GM19240 (cell line): Measurements from ENCODE around the gene PPP1R3G.

Source experiments
- DNase-seq: peaks from one replicate; pipeline ENCODE4 v3.0.0; 2011; ENCODE audit warnings: low spot score; ENCODE audit not compliant: insufficient read length

Gene PPP1R3G

DNA sequence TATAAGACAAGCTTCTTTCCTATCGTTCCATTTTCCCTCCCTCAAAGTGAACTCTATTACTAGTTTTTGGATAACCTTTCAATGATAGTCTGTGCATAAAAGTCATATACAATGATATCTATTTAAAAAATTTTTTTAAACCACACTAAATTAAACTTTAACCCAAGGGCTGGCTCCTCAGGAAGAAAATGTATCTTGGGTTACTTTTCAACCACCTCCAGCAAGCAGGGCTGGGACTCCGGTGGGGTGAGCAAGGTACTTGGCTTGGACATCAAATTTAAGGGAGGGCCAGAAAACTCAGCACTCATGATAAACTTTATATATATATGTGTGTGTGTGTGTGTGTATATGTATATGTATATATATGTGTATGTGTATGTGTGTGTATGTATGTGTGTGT lies 13.9 kb upstream of the PPP1R3G start:
- DNase-seq: no peak

DNA sequence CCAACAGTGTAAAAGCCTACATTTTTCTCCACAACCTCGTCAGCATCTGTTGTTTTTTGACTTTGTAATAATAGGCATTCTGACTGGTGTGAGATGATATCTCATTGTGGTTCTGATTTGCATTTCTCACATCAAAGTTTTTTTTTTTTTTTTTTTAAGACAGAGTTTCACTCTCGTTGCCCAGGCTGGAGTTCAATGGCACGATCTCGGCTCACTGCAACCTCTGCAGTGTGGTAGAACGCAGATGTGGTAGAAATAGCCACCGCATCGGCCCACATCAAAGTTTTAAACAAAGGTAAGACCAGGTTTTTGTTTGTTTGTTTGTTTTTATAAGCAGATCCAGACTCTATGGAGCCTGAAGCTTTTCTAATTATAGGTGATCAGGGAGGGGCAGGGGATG lies 12.7 kb upstream of the PPP1R3G start:
- no peak for DNase-seq

DNA sequence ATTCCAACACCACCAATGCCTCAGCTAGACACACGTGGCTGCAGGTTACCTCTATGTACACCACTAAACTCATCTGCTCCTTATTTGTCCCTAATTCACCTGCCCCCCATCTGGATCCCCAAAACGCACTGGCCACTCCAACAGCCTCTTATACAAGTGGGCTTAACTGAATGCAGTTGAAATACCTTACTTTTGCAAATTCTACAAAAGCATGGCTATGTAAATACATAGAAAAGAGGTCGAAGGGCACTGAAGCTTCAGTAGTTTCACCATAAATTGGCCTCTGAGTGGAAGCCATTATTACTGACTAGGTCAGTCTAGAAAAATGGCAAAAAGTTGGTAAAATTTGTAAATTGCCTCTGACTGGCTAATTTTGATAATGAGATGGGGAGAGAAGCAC lies 11.1 kb upstream of the PPP1R3G start:
- no peak for DNase-seq

DNA sequence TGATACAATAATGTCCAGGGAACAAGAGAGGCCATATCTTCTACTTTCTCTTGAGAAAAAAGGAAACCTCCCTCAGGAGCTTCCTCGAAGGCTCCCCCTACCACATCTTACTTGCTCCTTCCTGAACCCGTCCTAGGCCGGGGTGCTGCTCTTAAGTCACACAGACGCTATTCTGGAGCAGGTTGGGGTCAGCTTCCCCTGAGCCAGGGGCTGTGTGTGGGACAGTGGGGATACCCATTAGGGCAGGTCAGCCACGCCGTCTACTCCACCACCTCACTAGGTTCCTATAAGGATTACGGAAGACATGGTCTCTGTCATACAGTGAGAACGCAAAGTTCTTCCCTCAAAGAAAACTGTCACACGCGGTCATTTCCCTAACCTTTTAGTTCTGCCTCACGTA lies 8.2 kb upstream of the PPP1R3G start:
- no peak for DNase-seq

DNA sequence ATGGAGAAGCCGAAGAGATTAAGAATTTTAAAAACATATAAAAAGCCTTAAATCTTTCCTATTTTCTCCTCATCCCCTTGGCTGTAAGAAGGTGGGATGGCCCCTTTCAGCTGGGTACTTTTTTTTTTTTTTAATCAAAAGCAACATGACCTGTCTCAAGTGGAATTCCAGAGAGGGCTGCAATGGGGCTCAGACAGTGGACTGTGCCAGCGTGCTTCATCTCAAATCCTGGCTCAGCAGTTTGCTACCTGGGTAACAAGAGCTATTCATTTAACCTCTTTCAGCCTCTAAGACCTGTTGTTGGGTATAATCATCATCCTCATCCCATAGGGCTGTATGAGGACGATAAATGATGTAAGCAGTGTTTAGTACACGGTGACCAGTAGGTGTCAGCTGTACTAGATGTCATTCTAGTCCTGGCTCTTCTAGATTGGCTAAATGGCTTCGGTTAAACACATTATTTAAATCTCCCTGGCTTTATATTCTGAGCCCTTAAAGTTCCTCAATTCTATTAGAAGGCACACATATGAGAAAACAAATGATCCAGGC lies 6.9 kb upstream of the PPP1R3G start:
- DNase-seq: no peak

DNA sequence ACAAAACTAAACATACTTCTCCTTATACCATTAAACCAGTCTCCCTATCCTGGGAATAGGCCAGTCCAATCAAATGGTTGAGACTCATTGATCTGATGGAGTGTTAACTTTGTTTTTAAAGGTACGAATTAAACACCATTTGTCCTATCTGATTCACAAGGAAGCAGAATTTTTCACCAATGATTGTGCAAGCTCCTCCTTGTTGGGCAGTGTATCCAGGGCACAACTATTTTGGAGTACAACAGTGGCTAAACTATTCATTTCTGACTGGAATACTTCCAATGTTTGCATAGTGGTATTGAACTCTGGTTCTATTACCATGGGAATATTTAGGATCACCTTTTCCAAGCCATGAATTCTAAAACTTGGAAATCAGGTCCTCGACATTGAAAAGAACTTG lies 5.4 kb upstream of the PPP1R3G start:
- no peak for DNase-seq

DNA sequence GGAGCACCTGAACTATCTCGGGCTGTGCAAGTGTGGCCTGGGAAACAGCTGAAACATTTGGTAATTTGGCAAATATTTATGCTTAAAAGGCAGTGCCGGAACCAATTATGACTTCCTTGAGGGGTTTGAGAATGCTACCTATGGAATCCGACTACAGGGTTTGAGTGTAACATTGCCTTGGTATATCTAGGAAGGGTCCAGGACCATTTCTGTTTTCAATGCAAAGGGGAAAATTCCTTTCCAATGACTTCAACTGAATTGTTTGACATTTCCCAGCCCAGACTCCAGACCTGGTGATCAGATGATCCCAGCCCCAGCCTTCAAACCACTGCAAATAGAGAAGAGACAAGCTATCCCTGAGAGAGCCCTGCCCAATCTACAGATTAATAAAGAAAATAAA lies 4.6 kb upstream of the PPP1R3G start:
- DNase-seq: no peak

DNA sequence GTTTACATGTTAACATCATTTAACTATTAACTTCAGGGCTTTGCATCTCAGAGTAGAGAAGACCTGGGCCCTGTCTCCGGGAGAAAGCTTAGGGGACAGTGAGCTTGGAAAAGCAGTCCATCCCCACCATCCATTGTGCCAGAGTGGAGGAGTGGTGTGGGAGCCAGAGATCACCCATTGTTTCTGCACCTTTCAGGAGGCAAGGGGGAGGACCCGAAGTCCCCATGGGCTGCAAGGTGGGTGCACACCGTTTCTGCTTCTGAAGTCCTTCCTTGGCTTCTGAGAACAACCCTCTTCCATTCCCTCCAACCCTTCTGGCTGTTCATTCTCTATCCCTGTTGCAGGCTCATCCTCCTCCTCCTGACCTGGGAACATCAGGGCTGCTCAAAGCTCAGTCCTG lies 4.0 kb upstream of the PPP1R3G start:
- no peak for DNase-seq

DNA sequence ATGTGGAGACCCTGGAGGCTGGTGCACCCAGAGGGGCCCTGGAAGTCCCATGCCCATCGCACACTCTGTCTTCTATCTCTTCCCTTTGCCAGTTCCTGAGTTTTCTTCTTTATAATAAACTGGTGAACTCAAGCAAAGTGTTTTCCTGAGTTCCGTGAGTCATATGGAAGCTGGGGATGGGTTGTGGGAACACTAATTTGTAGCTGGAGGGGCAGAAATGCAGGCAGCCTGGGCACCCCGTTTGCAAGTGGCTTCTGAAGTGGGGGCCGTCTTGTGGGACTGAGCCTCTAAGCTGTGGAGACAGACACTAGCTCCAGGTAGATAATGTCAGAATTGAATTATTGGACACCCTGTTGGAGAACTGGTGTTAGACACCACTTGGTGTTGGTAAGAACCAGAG lies 3.2 kb upstream of the PPP1R3G start:
- no peak for DNase-seq

DNA sequence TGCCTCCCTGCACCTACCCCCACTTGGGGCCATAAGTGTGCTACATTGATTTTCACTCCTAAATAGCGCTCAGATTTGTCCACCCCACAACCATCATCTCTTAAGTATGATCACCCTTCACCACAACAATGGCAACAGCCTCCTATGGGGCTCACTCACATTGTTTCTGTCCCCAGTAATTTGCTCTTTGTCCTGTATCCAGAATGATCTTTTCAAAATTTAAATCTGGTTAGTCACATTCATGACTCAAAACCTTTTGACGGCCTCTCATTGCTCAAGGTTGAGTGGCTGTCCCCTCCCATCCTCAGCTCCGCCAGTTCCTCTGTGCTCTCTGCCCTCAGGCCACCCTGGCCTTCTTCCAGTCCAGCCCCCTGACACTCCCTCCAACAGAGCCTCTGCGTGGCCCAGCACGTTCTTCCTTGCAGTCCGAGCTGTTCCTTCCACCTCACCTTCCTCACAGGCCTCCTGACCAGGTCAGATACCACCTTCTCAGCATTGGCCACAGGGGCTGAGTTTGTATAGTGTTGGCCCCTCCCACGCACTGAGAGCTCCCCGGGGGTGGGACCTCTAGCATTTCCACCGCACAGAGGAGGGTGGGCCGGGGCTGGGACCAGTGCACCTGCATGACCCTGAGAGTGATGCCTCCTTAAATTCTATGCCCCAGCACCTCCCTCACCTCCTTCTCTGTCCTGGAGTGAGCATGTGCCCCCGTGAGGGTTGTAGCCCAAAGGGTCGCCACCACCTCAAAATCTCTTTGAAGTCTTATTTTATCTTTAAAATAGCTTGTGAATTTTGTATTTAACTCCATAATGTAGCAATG lies 2.4 kb upstream of the PPP1R3G start:
- no peak for DNase-seq

DNA sequence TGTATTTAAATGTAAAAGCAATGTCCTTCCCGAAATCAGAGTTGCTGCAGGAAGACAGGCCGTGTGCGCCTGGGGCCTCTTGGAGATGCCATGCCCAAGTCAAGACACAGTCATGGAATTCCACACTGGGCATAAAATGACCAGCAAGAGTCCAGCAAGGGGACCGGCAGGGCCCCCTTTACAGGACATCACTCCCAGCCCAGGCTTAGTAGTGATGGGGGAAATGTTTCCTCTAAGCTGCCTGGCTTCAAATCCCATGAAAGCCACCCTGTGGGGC lies 1.9 kb upstream of the PPP1R3G start:
- DNase-seq: no peak

DNA sequence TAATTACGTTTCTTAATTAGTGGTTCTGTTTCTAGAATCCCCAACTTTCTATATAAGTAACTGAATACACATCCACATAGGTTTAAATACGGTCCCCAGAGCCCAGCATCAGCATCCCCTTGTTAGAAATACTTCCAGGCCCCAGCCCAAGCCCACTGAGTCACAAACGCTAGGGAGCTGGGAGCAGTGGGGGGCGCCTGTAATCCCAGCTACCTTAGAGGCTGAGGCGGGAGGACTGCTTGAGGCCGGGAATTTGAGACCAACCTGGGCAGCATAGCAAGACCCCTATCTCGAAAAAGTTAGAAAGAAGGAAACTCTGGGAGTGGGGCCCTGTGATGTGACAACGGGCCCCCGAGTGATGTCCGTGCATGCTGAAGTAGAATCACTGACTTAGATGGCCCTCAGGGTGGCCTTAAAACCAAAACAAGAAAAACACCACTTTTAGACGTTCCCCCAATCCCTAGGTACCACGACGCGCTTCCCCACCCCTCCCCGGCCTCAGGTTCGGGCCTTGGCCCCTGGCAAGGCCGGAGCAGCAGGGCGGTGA lies 1.3 kb upstream of the PPP1R3G start:
- DNase-seq: no peak

DNA sequence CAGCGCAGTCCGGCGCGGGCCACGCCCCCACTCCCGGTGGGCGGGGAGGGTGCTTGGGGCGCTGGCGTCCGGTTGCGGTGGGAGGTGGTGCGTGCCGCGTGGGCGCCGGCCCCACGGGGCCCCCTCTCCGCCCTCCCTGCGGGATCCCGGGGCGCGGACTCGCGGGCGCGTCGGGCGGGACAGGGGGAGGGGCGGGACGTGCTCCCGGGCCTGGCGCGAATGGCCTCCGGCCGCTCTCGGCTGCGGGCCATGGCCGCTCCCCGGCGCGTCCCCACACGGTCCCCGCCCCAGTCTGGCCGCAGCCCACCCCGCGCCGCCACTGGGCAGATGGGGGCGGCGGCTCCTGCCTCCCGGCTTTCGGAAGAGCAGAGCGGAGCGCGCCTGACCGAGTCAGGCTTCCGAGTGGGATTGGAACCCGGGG lies 771 bp upstream of the PPP1R3G start:
- no peak for DNase-seq

DNA sequence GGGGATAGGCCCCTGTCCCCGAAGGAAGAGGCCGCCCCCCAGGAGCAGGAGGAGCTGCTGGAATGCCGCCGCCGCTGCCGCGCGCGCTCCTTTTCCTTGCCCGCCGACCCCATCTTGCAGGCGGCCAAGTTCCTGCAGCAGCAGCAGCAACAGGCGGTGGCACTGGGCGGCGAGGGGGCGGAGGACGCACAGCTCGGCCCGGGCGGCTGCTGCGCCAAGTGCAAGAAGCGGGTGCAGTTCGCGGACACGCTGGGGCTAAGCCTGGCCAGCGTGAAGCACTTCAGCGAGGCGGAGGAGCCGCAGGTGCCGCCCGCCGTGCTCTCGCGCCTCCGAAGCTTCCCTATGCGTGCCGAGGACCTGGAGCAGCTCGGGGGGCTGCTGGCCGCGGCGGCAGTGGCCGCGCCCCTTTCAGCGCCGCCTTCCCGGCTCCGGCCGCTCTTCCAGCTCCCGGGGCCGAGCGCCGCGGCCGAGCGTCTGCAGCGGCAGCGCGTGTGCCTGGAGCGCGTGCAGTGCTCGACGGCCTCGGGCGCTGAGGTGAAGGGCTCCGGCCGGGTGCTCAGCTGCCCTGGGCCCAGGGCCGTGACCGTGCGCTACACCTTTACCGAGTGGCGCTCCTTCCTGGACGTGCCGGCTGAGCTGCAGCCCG lies 630 bp downstream of the PPP1R3G start:
- DNase-seq: no peak

DNA sequence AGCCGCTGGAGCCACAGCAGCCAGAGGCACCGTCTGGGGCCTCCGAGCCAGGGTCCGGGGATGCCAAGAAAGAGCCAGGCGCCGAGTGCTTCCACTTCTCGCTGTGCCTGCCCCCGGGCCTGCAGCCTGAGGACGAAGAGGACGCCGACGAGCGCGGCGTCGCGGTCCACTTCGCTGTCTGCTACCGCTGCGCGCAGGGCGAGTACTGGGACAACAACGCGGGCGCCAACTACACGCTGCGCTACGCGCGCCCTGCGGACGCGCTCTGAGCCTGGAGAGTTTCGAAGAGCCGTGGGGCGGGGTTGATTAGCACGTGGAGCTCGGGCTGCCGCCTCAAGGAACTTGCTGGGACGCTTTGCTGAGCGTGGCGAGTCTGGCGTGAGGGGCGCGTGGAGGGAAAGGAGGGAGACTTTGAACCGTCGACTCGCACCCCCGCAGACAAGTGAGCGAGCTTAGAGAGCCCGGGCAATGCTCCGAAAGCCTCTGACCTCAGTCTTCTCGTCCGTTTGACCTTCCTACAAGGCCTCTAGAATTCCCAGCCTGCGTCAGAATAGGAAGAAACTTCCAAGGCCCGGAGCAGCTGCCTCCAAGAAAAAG lies 1.3 kb downstream of the PPP1R3G start:
- no peak for DNase-seq

DNA sequence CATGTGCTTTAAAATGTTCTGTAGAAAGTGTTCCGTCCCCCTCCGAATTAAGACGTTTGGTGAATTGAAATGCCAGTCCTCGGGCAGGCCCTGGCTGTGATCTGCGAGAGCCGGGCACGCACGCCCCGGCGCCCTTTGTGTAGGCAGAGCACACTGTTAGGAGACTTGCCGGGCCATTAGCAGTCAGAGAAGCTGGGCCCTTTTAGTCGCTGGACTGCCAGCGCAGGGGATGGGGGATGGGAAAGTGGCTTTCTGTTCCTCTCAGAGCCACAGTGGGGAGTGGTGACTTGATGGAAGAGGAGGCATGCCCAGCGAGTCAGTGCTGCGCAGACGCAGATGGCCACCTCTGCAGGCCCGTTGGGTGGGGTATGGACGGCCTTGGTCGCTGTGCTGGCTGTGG lies 2.2 kb downstream of the PPP1R3G start:
- DNase-seq: no peak

DNA sequence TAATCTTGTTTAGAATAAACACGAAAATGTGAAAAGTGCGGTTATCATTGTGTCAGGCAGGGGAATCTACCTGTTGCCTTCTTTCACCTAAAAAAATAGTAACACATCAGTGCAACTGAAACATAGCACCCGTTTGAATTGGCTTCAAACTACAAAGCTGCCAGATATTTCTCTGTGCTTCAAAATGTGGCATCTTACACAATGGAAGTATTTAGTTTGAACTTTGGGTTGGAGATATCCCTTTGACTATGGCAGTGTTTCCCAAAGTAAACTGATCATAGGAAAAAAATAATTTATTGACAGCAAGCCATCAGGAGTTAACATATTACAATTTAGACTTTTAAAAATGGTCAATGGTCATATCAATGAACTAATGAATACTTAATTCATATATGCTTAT lies 3.6 kb downstream of the PPP1R3G start:
- DNase-seq: no peak

DNA sequence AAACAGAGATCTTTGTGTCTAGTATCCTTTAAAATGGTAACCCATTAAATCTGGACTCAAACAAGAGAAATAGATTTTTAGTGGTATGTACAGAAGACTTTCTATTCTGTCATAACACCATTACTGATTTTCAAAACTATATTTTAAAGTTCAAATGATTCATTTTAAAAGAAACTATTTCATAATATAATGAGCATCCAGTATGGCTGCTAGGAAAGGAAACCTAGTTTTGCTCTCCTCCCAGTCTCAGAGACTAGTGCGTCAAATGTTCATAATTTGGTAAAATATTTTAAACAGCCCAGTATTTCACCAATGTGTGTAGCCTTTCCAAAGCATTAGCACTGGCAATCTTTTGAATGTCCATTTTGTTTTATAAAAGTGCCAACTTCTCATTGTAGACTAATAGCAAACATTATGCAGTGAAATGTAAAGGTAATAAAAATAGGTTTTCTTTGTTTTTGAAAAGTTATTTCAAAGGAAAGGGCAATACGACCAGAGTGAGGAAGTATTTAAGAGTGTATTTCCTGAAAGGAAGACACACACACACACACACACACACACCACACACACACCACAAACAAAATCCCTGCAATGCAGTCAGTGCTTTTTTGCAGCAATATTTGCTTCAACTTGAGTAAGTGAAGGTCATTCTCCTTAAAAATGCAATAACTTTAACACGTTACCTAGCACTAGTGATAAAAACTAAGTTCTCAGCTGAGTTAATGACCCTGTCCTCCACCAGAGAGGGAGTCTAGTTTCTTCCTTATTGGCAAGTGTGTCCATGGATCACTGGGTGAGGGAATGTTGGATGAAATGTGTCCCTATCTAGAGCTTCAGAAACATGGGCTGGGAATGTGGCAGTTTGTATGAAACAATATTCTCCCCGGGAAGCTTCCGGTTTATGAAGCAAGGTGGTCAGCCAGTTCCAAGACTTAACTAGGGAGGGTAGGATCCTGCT lies 4.6 kb downstream of the PPP1R3G start:
- DNase-seq: no peak

DNA sequence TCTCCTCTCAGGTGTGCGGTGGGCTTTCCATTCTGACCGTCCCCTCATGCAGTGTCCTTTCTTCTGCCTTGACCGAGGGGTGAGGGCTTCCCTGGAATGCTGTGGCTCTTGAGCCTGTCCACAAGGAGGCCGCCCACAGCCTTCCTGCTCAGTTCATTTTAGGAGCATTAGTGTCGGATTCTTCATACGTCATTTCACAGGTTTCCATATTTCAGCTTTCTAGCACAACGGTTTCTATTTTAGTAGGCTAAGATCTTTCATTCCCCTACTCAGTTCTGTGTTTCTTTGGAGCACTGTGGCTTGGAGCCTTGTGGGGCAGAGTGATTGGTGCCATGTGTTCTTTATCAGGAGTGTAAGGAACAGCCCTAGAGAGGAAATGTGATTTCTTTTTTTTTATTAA lies 5.5 kb downstream of the PPP1R3G start:
- DNase-seq: no peak

DNA sequence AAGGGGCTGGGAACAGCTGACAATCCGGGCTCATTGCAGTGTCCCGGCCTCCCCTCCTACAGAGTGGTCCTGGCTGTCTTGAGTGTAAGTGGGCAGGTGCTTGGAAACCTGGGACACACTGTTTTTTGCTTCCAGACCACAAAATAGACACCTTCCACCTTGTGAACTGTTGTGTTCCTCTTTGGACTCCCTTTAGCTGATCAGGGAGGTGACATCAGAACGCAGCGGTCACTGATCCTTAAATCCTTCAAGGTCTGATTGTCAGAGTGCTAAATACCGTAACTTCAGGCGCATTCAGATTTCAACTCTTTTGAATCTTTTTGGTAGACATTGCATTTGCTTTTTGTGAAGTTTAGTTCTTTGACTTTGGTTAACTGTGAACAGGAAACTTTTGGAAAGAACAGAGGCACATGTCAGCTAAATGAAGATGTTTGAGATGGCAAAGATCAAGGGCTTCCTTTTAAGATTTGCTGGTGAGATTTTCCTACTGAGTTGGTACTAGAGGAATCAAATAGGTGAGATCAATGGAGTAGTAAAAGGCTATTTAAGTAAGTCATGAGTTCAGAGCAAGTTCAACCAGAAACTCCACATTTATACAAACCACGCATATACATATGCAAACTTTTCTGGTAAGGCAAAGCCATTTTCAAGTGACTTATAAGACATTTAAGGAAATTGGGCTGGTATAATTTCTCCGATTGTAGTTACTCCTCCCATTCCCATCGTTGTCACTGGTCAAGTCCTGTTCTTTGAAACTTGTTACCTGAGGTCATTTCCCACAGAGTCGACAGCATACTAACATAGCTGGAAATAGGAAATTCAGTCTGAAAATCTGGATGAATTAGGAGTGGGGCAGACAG lies 6.3 kb downstream of the PPP1R3G start:
- no peak for DNase-seq
